Measurements from ENCODE around the gene DNAJC21.

Gene DNAJC21

GRCh38 chr5:34982823-34983222, 53.5 kb downstream of the DNAJC21 start:
- no peak overlapping the region for H3K9ac ChIP-seq (ENCODE audit: low read depth, low read length, poor library complexity, severe bottlenecking)
- no peak overlapping the region for H2AFZ ChIP-seq (ENCODE audit: low read length)
- TF ChIP-seq EZH2phosphoT487 (IDR thresholded peaks at IDR 0.05; ENCODE audit: borderline replicate concordance) (no peak), CTCF (conservative IDR thresholded peaks at IDR 0.05; ENCODE audit: low read length) (no peak)

GRCh38 chr5:34986965-34987364, 57.6 kb downstream of the DNAJC21 start:
- no peaks in the 10 kb centered on the region for H3K79me2 ChIP-seq (ENCODE audit: insufficient read depth, low read length)
- no peaks in the 10 kb centered on the region for H3K4me1 ChIP-seq (ENCODE audit: insufficient read depth, low read length, poor library complexity, severe bottlenecking)
- H3K4me2 ChIP-seq (ENCODE audit: low read depth, low read length, poor library complexity, severe bottlenecking): no peak overlapping the region
- TF ChIP-seq CTCF (conservative IDR thresholded peaks at IDR 0.05; ENCODE audit: low read length): no peak
- TF ChIP-seq EZH2phosphoT487 (IDR thresholded peaks at IDR 0.05; ENCODE audit: borderline replicate concordance): no peak
- H4K20me1 ChIP-seq (ENCODE audit: insufficient read depth, low read length, poor library complexity, severe bottlenecking): no peaks in the 10 kb centered on the region
- H3K9ac ChIP-seq (ENCODE audit: low read depth, low read length, poor library complexity, severe bottlenecking): no peak overlapping the region
- no peak overlapping the region for H2AFZ ChIP-seq (ENCODE audit: low read length)
- H3K4me3 ChIP-seq (ENCODE audit: low read length, poor library complexity, severe bottlenecking): no peak overlapping the region
- H3K36me3 ChIP-seq (ENCODE audit: insufficient read depth, low read length): no peaks in the 10 kb centered on the region
- H3F3A ChIP-seq (ENCODE audit: low read depth): no peaks in the 10 kb centered on the region
- no peaks in the 10 kb centered on the region for H3K9me2 ChIP-seq (replicated peaks; ENCODE audit: low read depth, low read length)
- H3K27me3 ChIP-seq (ENCODE audit: insufficient read depth, low read length, poor library complexity, severe bottlenecking): no peaks in the 10 kb centered on the region
- H3K9me3 ChIP-seq (ENCODE audit: insufficient read depth, low read depth, low read length): peaks cover 8% of the 10 kb centered on the region; the same call in 1 of the 2 replicates

More at GRCh38 chr5:34982823-34983222, 53.5 kb downstream of the DNAJC21 start:
- H3K79me2 ChIP-seq (ENCODE audit: insufficient read depth, low read length): no peaks in the 10 kb centered on the region
- H4K20me1 ChIP-seq (ENCODE audit: insufficient read depth, low read length, poor library complexity, severe bottlenecking): no peaks in the 10 kb centered on the region
- H3K4me1 ChIP-seq (ENCODE audit: insufficient read depth, low read length, poor library complexity, severe bottlenecking): no peaks in the 10 kb centered on the region
- H3K36me3 ChIP-seq (ENCODE audit: insufficient read depth, low read length): no peaks in the 10 kb centered on the region
- no peaks in the 10 kb centered on the region for H3F3A ChIP-seq (ENCODE audit: low read depth)
- H3K4me2 ChIP-seq (ENCODE audit: low read depth, low read length, poor library complexity, severe bottlenecking): no peak overlapping the region
- no peaks in the 10 kb centered on the region for H3K27me3 ChIP-seq (ENCODE audit: insufficient read depth, low read length, poor library complexity, severe bottlenecking)
- H3K4me3 ChIP-seq (ENCODE audit: low read length, poor library complexity, severe bottlenecking): no peak overlapping the region
- H3K9me2 ChIP-seq (replicated peaks; ENCODE audit: low read depth, low read length): no peaks in the 10 kb centered on the region
- H3K9me3 ChIP-seq (ENCODE audit: insufficient read depth, low read depth, low read length): peaks cover 8% of the 10 kb centered on the region; the same call in 1 of the 2 replicates

- no peaks in the 10 kb centered on the region for H4K20me1 ChIP-seq (ENCODE audit: insufficient read depth, low read length, poor library complexity, severe bottlenecking)
- H3K4me1 ChIP-seq (ENCODE audit: insufficient read depth, low read length, poor library complexity, severe bottlenecking): no peaks in the 10 kb centered on the region
- no peaks in the 10 kb centered on the region for H3F3A ChIP-seq (ENCODE audit: low read depth)
- H3K9ac ChIP-seq (ENCODE audit: low read depth, low read length, poor library complexity, severe bottlenecking): no peak overlapping the region
- H2AFZ ChIP-seq (ENCODE audit: low read length): no peak overlapping the region
- H3K4me2 ChIP-seq (ENCODE audit: low read depth, low read length, poor library complexity, severe bottlenecking): no peak overlapping the region
- peaks cover 6% of the 10 kb centered on the region for H3K27me3 ChIP-seq (ENCODE audit: insufficient read depth, low read length, poor library complexity, severe bottlenecking)
- TF ChIP-seq EZH2phosphoT487 (IDR thresholded peaks at IDR 0.05; ENCODE audit: borderline replicate concordance) (no peak), CTCF (conservative IDR thresholded peaks at IDR 0.05; ENCODE audit: low read length) (no peak)
- no peaks in the 10 kb centered on the region for H3K9me2 ChIP-seq (replicated peaks; ENCODE audit: low read depth, low read length)
- H3K4me3 ChIP-seq (ENCODE audit: low read length, poor library complexity, severe bottlenecking): no peak overlapping the region
- peaks cover under 1% of the 10 kb centered on the region; the same call in 1 of the 2 replicates for H3K9me3 ChIP-seq (ENCODE audit: insufficient read depth, low read depth, low read length)
- no peaks in the 10 kb centered on the region for H3K79me2 ChIP-seq (ENCODE audit: insufficient read depth, low read length)
- no peaks in the 10 kb centered on the region for H3K36me3 ChIP-seq (ENCODE audit: insufficient read depth, low read length)
Measured at GRCh38 chr5:34991486-34992238, 62.3 kb downstream of the DNAJC21 start.

Measured in Loucy (cell line).